OCI-LY1 (cell line): ENCODE data around the gene SHF.

Experiments used
- H2AFZ ChIP-seq: fragments of 200-600 bp; sonication (generic), shearing (Covaris generic); 2 replicates; pipeline ENCODE4 v1.6.0; 2014; ENCODE audit warnings: antibody characterized with exemption, mild to moderate bottlenecking, low read length
- H3F3A ChIP-seq: fragments of 200-600 bp; sonication (generic), shearing (Covaris generic); 2 replicates; pipeline ENCODE4 v1.6.0; 2014; ENCODE audit warnings: mild to moderate bottlenecking, antibody characterized with exemption, low read length, moderate library complexity; ENCODE audit not compliant: insufficient read depth
- H3K27ac ChIP-seq: fragments of 200-600 bp; sonication (generic); 2 replicates; pipeline ENCODE4 v1.5.1; 2014; ENCODE audit warnings: low read length, mixed run types, mild to moderate bottlenecking, low read depth; ENCODE audit not compliant: poor library complexity, severe bottlenecking
- H3K27me3 ChIP-seq: fragments of 200-600 bp; sonication (generic); 2 replicates; pipeline ENCODE4 v1.6.0; 2014; ENCODE audit warnings: antibody characterized with exemption, mild to moderate bottlenecking, low read length, moderate library complexity; ENCODE audit not compliant: insufficient read depth
- H3K36me3 ChIP-seq: fragments of 200-600 bp; sonication (generic); 2 replicates; pipeline ENCODE4 v1.6.1; 2014; ENCODE audit warnings: mild to moderate bottlenecking, antibody characterized with exemption, low read length, moderate library complexity, mixed read lengths; ENCODE audit not compliant: insufficient read depth
- H3K4me1 ChIP-seq: fragments of 200-600 bp; sonication (generic); 2 replicates; pipeline ENCODE4 v1.5.1; 2014; ENCODE audit warnings: mild to moderate bottlenecking, low read length, moderate library complexity; ENCODE audit not compliant: insufficient read depth, severe bottlenecking
- H3K4me2 ChIP-seq: fragments of 200-600 bp; sonication (generic), shearing (Covaris generic); 2 replicates; pipeline ENCODE4 v1.6.1; 2014; ENCODE audit warnings: low read length
- H3K4me3 ChIP-seq: fragments of 200-600 bp; sonication (generic); 2 replicates; pipeline ENCODE4 v1.5.1; 2014; ENCODE audit warnings: low read length, low read depth, mild to moderate bottlenecking, mixed read lengths; ENCODE audit not compliant: poor library complexity, severe bottlenecking
- H3K79me2 ChIP-seq: fragments of 200-600 bp; shearing (Covaris generic); 2 replicates; pipeline ENCODE4 v1.6.1; 2016; ENCODE audit warnings: mixed run types, low read length, mixed read lengths; ENCODE audit not compliant: insufficient read depth
- H3K9ac ChIP-seq: fragments of 200-600 bp; sonication (generic), shearing (Covaris generic); 2 replicates; pipeline ENCODE4 v1.6.1; 2014; ENCODE audit warnings: mild to moderate bottlenecking, low read length, mixed read lengths
- H3K9me2 ChIP-seq: fragments of 200-600 bp; sonication (generic), shearing (Covaris generic); 2 replicates; pipeline ENCODE4 v1.6.1; 2014; ENCODE audit warnings: low read depth, mild to moderate bottlenecking, low read length, mixed read lengths
- H3K9me3 ChIP-seq: fragments of 200-600 bp; shearing (Covaris generic); 2 replicates; pipeline ENCODE4 v1.6.1; 2014; ENCODE audit warnings: low read length, mixed read lengths
- H4K20me1 ChIP-seq: fragments of 200-600 bp; sonication (generic), shearing (Covaris generic); 2 replicates; pipeline ENCODE4 v1.6.0; 2016; ENCODE audit warnings: mild to moderate bottlenecking, low read length; ENCODE audit not compliant: insufficient read depth
- CTCF ChIP-seq: fragments of 200-600 bp; sonication (generic), shearing (Covaris generic); IDR thresholded peaks from 2 replicates; pipeline ENCODE4 v1.5.1; 2017; ENCODE audit warnings: mild to moderate bottlenecking, antibody characterized with exemption, low read length, moderate library complexity, mixed read lengths
- EZH2 ChIP-seq: fragments of 200-600 bp; sonication (generic), shearing (Covaris generic); IDR thresholded peaks from 2 replicates; pipeline ENCODE4 v1.8.0; 2017; ENCODE audit warnings: borderline replicate concordance, mixed run types, mild to moderate bottlenecking, antibody characterized with exemption, low read length, moderate library complexity, mixed read lengths

The SHF gene

DNA sequence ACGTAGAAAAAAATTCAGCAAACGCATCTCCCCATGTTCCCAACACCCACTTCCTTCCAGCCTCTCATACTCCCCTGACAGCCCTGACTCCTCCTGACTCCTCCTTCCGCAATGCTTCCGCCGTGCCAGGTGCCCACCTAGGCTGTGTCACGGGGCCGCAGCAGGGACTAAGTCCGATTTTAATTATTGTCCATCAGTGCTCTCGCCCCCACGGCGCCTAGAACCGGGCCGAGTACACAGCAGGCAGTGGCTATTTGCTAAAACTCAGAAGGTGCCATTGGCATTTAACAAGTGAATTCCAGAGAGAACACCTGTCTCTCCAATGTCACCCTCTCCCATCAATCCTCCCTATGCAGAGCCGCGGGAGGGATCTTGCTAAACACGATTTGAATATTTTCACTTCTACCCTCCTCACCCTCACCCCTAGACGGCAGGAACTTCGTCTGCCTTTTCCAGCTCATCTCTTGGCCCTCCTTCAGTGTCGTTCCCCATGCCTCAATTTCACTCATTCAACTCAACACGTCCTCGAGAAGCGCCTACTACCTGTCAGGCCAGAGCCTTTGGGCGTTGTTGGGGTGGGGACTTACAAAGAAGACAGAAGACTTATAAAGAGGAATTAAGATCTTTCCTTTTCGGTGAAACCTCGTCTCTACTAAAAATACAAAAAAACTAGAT, 11.5 kb upstream of the SHF start:
- Histone ChIP-seq H3K4me3 (peak overlapping the region; percentile 96), H3K27ac (peak overlapping the region; percentile 88), H3K9me3 (no peaks in the 10 kb centered on the region), H4K20me1 (no peaks in the 10 kb centered on the region), H3K9me2 (no peaks in the 10 kb centered on the region), H3K4me1 (peaks cover 20% of the 10 kb centered on the region), H3K79me2 (no peaks in the 10 kb centered on the region), H3K36me3 (no peaks in the 10 kb centered on the region), H3F3A (no peaks in the 10 kb centered on the region), H3K9ac (peak overlapping the region; percentile 84), H3K27me3 (no peaks in the 10 kb centered on the region), H2AFZ (peak overlapping the region; percentile 95), H3K4me2 (peak overlapping the region; percentile 99)
- TF ChIP-seq CTCF (peak; percentile 36; the same call in 1 of the 2 replicates), EZH2 (no peak)

GRCh38 chr15:45198337-45199135, 10.8 kb upstream of the SHF start:
- Histone ChIP-seq H2AFZ (peak overlapping the region; percentile 95; the same call in 1 of the 2 replicates), H3K27ac (peak overlapping the region; percentile 88), H3F3A (no peaks in the 10 kb centered on the region)

DNA sequence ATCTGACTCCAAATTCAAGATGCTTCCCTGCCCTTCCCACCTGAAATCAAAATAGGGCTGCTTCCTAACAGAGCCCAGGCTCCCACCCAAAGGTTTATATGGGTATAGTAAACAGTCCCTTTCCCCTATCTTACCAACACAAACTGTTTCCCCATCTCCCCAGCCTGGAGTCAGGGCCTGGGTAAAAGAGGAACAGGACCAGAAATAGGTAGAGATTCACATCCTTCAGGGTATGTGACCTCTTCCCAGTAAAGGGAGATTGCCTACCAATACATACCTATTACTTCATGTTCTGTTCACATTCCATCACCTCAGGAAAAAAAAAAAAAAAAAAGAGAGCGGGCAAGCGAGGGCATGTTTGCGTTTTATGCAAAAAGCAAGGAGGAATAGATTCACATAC, 9.7 kb upstream of the SHF start:
- Histone ChIP-seq H3K36me3 (no peaks in the 10 kb centered on the region), H3K4me2 (peak overlapping the region; percentile 53), H3K9me3 (no peaks in the 10 kb centered on the region), H4K20me1 (no peaks in the 10 kb centered on the region), H2AFZ (no peak overlapping the region), H3K27ac (no peak overlapping the region), H3K4me1 (peaks cover 20% of the 10 kb centered on the region), H3K9ac (no peak overlapping the region), H3F3A (no peaks in the 10 kb centered on the region), H3K9me2 (no peaks in the 10 kb centered on the region), H3K27me3 (no peaks in the 10 kb centered on the region), H3K4me3 (peak overlapping the region; percentile 96), H3K79me2 (no peaks in the 10 kb centered on the region)
- TF ChIP-seq CTCF (no peak), EZH2 (no peak)

More at GRCh38 chr15:45198337-45199135, 10.8 kb upstream of the SHF start:
- H3K9ac ChIP-seq = peak overlapping the region; percentile 84
- peak overlapping the region; percentile 96 for H3K4me3 ChIP-seq
- H3K4me1 ChIP-seq = peaks cover 20% of the 10 kb centered on the region
- no peaks in the 10 kb centered on the region for H3K9me2 ChIP-seq
- no peaks in the 10 kb centered on the region for H4K20me1 ChIP-seq
- no peaks in the 10 kb centered on the region for H3K9me3 ChIP-seq
- peak overlapping the region; percentile 99 for H3K4me2 ChIP-seq
- TF ChIP-seq CTCF (peak; percentile 98), EZH2 (no peak)
- H3K36me3 ChIP-seq = no peaks in the 10 kb centered on the region
- no peaks in the 10 kb centered on the region for H3K79me2 ChIP-seq
- no peaks in the 10 kb centered on the region for H3K27me3 ChIP-seq
